HG03565 (cell line): ENCODE results near the gene VWA2.

Experiments
- ATAC-seq: cut with Tn5 transposase; IDR thresholded peaks from one replicate; pipeline ENCODE4 v1.9.1; 2021; ENCODE audit warnings: mild to moderate bottlenecking, moderate library complexity; ENCODE audit not compliant: unreplicated experiment

The VWA2 gene

GRCh38 chr10:114337510-114338462 is 98.7 kb downstream of the VWA2 start:
- peak; percentile 65 for ATAC-seq

GRCh38 chr10:114340816-114341215 is 101.8 kb downstream of the VWA2 start:
- ATAC-seq, result no peak
